HG03439 (cell line): ENCODE results near the gene PRX.

Experiments
- ATAC-seq: cut with Tn5 transposase; IDR thresholded peaks from one replicate; pipeline ENCODE4 v1.9.1; 2021; ENCODE audit warnings: mild to moderate bottlenecking, moderate library complexity; ENCODE audit not compliant: unreplicated experiment

PRX gene

GRCh38 chr19:40366697-40367561 is 46.2 kb downstream of the PRX start:
- ATAC-seq: no peak

- no peak for ATAC-seq
Observed at GRCh38 chr19:40365613-40366401, 47.4 kb downstream of the PRX start.

- no peak for ATAC-seq
Observed at GRCh38 chr19:40365010-40365409, 48.2 kb downstream of the PRX start.

GRCh38 chr19:40363069-40363468 is 50.1 kb downstream of the PRX start:
- ATAC-seq: no peak

GRCh38 chr19:40362160-40362559 is 51.0 kb downstream of the PRX start:
- ATAC-seq: no peak

GRCh38 chr19:40360708-40361241 is 52.4 kb downstream of the PRX start:
- ATAC-seq: no peak

GRCh38 chr19:40360020-40360707 is 53.0 kb downstream of the PRX start:
- no peak for ATAC-seq

- ATAC-seq: no peak
Observed at GRCh38 chr19:40358773-40359172, 54.4 kb downstream of the PRX start.

- ATAC-seq: no peak
Observed at GRCh38 chr19:40357640-40358039, 55.5 kb downstream of the PRX start.

- no peak for ATAC-seq
Observed at GRCh38 chr19:40356681-40357595, 56.2 kb downstream of the PRX start.

- ATAC-seq: no peak
Observed at GRCh38 chr19:40355975-40356680, 57.0 kb downstream of the PRX start.

GRCh38 chr19:40348961-40349507 is 64.1 kb downstream of the PRX start:
- no peak for ATAC-seq

- peak; percentile 96 for ATAC-seq
Observed at GRCh38 chr19:40348125-40348913, 64.9 kb downstream of the PRX start, which contains the start of the genes C19orf47 and PLD3. Gene C19orf47 (minus strand): TSS chr19:40348397. CDS start chr19:40341857, 6,540 bp downstream. Gene PLD3 (plus strand): TSS chr19:40348695. CDS start chr19:40366484, 17,789 bp downstream.

GRCh38 chr19:40344422-40344821 is 68.8 kb downstream of the PRX start:
- ATAC-seq: no peak
